Suprapubic skin (tissue), 4 donors: ENCODE data around the gene NAA10.

ENCODE experiments used
- EP300 ChIP-seq: sonication (generic); formaldehyde crosslinking; IDR thresholded peaks from one replicate; pipeline ENCODE4 v1.6.1; 2017; ENCODE audit warnings: antibody characterized with exemption
- POLR2A ChIP-seq, 2 donors: fragments of 450-650 bp; IDR thresholded peaks; one replicate each; pipeline ENCODE4 v1.6.1; 2017; ENCODE audit warnings: antibody characterized with exemption in 2 of 2, mild to moderate bottlenecking in 2 of 2, moderate library complexity in 2 of 2
- POLR2AphosphoS5 ChIP-seq, 3 donors: sonication (generic); formaldehyde crosslinking; IDR thresholded peaks; one replicate each; pipeline ENCODE4 v1.6.1; 2017; ENCODE audit warnings: antibody characterized with exemption in 3 of 3
- TF ChIP-seq, protein P1 (sequence below), 2 donors: fragments of 200-600 bp in 1 of 2; fragments of 450-650 bp in 1 of 2; sonication (generic) in 1 of 2; IDR thresholded peaks; one replicate each; pipeline ENCODE4 v1.5.1; 2016 to 2019; ENCODE audit warnings: antibody characterized with exemption in 2 of 2, mild to moderate bottlenecking in 1 of 2, moderate library complexity in 1 of 2

DNA sequence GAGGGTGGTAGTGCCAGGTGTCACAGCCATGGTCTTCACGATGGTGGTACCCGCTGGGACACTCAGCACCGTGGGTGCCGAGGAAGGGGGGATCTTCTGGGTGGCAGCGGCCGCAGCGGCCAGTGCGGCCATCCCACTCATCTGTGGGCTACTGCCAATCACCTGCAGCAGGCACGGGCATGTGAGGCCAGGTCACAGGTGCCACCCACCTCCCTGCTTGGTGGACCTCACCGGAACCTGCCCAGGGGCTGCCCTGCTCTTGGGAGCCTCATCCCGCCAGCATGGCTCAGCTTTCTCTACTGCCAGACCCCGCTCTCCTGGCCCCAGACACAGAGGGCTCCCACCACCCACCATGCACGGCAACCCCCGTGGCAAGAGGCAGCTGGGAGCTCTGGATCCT is 23.8 kb upstream of the NAA10 start:
- TF ChIP-seq, protein P1, sequence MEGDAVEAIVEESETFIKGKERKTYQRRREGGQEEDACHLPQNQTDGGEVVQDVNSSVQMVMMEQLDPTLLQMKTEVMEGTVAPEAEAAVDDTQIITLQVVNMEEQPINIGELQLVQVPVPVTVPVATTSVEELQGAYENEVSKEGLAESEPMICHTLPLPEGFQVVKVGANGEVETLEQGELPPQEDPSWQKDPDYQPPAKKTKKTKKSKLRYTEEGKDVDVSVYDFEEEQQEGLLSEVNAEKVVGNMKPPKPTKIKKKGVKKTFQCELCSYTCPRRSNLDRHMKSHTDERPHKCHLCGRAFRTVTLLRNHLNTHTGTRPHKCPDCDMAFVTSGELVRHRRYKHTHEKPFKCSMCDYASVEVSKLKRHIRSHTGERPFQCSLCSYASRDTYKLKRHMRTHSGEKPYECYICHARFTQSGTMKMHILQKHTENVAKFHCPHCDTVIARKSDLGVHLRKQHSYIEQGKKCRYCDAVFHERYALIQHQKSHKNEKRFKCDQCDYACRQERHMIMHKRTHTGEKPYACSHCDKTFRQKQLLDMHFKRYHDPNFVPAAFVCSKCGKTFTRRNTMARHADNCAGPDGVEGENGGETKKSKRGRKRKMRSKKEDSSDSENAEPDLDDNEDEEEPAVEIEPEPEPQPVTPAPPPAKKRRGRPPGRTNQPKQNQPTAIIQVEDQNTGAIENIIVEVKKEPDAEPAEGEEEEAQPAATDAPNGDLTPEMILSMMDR (IDR thresholded peaks at IDR 0.05), result no peak
- TF ChIP-seq EP300 (no peak), POLR2A (IDR thresholded peaks at IDR 0.05) (no peak), POLR2AphosphoS5 (IDR thresholded peaks at IDR 0.05) (no peak)
